HUES64 (cell line): ENCODE results near the gene VPS16.
A peak's percentile ranks its signal among the peaks of the same experiment; 100 is the strongest.

ENCODE experiments used
- H3K27ac ChIP-seq: 2 replicates; pipeline ENCODE4 v1.7.0; 2013; ENCODE audit warnings: low read depth, low read length, inconsistent platforms
- H3K27me3 ChIP-seq: 2 replicates; pipeline ENCODE4 v1.6.1; 2013; ENCODE audit warnings: mild to moderate bottlenecking, low read length; ENCODE audit not compliant: insufficient read depth
- H3K36me3 ChIP-seq: 2 replicates; pipeline ENCODE4 v1.6.1; 2013; ENCODE audit warnings: mild to moderate bottlenecking, low read length; ENCODE audit not compliant: insufficient read depth
- H3K4me1 ChIP-seq: 2 replicates; pipeline ENCODE4 v1.6.1; 2013; ENCODE audit warnings: mild to moderate bottlenecking, low read length, moderate library complexity; ENCODE audit not compliant: insufficient read depth
- H3K4me3 ChIP-seq: 2 replicates; pipeline ENCODE4 v1.5.1; 2013; ENCODE audit warnings: mild to moderate bottlenecking, low read length, moderate library complexity
- H3K9ac ChIP-seq: 2 replicates; pipeline ENCODE4 v1.6.1; 2013; ENCODE audit warnings: mild to moderate bottlenecking, low read depth, low read length
- H3K9me3 ChIP-seq: 2 replicates; pipeline ENCODE4 v1.6.1; 2013; ENCODE audit warnings: low read depth, low read length; ENCODE audit not compliant: insufficient read depth
- WGBS: fragments of 150-250, 120-280 bp; methylation state at CpG from one replicate; pipeline ENCODE4 v1.1.7; 2013; ENCODE audit warnings: missing lambda C conversion rate; 5-methylcytosine and 5-hydroxymethylcytosine counted together

Gene VPS16

GRCh38 chr20:2809690-2810089, 30.9 kb upstream of the VPS16 start:
- no peaks in the 10 kb centered on the region for H3K9me3 ChIP-seq
- H3K4me1 ChIP-seq: peaks cover 8% of the 10 kb centered on the region
- 95% methylated on average over 10 of the region's 10 CpGs for WGBS
- no peak overlapping the region for H3K27ac ChIP-seq
- no peaks in the 10 kb centered on the region for H3K36me3 ChIP-seq
- peaks cover 33% of the 10 kb centered on the region for H3K27me3 ChIP-seq
- no peak overlapping the region for H3K9ac ChIP-seq
- H3K4me3 ChIP-seq: no peak overlapping the region

GRCh38 chr20:2812189-2812588, 28.4 kb upstream of the VPS16 start:
- no peaks in the 10 kb centered on the region for H3K9me3 ChIP-seq
- no peaks in the 10 kb centered on the region for H3K36me3 ChIP-seq
- H3K27ac ChIP-seq: no peak overlapping the region
- H3K4me3 ChIP-seq: no peak overlapping the region
- H3K4me1 ChIP-seq: no peaks in the 10 kb centered on the region
- H3K27me3 ChIP-seq: peaks cover 8% of the 10 kb centered on the region
- no peak overlapping the region for H3K9ac ChIP-seq
- WGBS: 79% methylated on average over 3 of the region's 3 CpGs

DNA sequence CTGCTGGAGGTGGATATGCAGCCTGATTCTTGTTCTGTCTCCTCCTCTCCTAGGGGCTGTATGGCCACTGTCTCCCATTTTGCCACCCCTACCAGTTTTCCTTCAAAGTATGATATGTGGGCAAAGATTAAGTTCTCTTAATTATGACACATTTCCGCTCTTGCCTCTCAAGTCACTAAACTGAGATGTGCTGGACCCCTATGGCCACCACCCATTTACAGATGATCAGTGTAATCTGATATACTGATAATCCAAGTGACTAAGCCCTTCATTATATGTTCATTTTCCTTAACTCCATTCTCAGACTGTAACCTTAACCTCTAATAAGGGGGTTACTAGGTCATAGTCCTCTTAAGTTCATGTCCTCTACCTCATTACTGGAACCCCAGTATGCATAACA, 26.5 kb upstream of the VPS16 start:
- Histone ChIP-seq H3K27ac (no peak overlapping the region), H3K4me1 (no peaks in the 10 kb centered on the region), H3K9me3 (no peaks in the 10 kb centered on the region), H3K4me3 (no peak overlapping the region), H3K36me3 (no peaks in the 10 kb centered on the region), H3K9ac (no peak overlapping the region), H3K27me3 (peaks cover 8% of the 10 kb centered on the region)
- WGBS: 92% methylated on average over 1 of the region's 1 CpG

DNA sequence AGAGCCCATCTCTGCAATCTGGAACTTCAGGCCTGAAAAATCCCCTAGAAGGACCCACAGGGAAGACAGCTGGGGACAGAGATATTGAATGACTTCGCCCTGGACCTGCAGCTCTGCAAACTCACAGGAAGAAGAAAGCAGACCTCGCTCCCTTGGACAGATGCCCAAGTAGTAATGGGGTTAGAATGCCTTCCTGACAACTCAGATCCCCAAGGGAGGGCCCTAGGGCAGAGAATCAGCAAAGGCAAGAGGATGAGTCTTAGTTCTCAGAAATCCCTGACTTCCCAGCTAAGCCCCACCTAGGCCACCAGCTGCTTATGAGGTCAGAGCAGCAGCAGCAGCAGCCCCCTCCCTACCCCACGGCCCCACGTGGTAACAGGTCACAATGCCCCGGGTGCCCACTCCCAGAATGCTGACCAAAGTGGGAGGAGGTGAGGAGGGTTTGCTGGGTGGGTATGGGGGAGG, 25.9 kb upstream of the VPS16 start, which contains the start of gene C20orf141:
Gene C20orf141 (plus strand): TSS at position 401 of the 465 bp plus-strand sequence. CDS start 198 bp downstream, outside the sequence.
- Histone ChIP-seq H3K27ac (no peak within 1 kb of the TSS), H3K9me3 (no peaks in the 10 kb centered on the region), H3K27me3 (peaks cover 12% of the 10 kb centered on the region), H3K4me1 (no peaks in the 10 kb centered on the region), H3K4me3 (no peak within 1 kb of the TSS), H3K9ac (no peak within 1 kb of the TSS), H3K36me3 (no peaks in the 10 kb centered on the region)
- WGBS: 43% methylated on average over 5 of the region's 5 CpGs

DNA sequence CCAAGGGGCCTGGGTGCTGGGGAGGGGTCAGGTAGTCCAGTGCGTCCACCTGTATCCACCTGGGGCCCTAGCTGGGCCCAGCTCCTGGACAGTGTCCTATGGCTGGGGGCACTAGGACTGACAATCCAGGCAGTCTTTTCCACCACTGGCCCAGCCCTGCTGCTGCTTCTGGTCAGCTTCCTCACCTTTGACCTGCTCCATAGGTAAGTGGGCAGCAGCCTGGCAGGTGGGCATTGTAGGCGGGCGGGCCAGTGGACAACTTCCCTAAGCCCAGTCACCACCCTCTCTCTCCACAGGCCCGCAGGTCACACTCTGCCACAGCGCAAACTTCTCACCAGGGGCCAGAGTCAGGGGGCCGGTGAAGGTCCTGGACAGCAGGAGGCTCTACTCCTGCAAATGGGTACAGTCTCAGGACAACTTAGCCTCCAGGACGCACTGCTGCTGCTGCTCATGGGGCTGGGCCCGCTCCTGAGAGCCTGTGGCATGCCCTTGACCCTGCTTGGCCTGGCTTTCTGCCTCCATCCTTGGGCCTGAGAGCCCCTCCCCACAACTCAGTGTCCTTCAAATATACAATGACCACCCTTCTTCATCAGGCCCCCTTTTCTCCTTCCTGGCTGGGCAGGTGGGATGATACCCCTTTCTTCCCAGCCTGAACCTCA, 25.2 kb upstream of the VPS16 start:
- Histone ChIP-seq H3K4me1 (peaks cover 7% of the 10 kb centered on the region), H3K36me3 (no peaks in the 10 kb centered on the region), H3K4me3 (no peak overlapping the region), H3K9ac (no peak overlapping the region), H3K27ac (no peak overlapping the region), H3K9me3 (no peaks in the 10 kb centered on the region), H3K27me3 (peaks cover 20% of the 10 kb centered on the region)
- WGBS: 88% methylated on average over 8 of the region's 8 CpGs

- peaks cover 27% of the 10 kb centered on the region for H3K27me3 ChIP-seq
- peaks cover 9% of the 10 kb centered on the region for H3K4me1 ChIP-seq
- no peaks in the 10 kb centered on the region for H3K36me3 ChIP-seq
- no peak within 1 kb of the TSS for H3K27ac ChIP-seq
- 88% methylated on average over 10 of the region's 10 CpGs for WGBS
- no peaks in the 10 kb centered on the region for H3K9me3 ChIP-seq
- no peak within 1 kb of the TSS for H3K4me3 ChIP-seq
- no peak within 1 kb of the TSS for H3K9ac ChIP-seq
These were observed 24.4 kb upstream of the VPS16 start, which contains the start of gene TMEM239 for GRCh38 chr20:2816030-2816582. TSS of gene TMEM239 (plus strand) at chr20:2816364. CDS start at chr20:2816555, 191 bp downstream.

GRCh38 chr20:2816583-2817340, 23.8 kb upstream of the VPS16 start:
- Histone ChIP-seq H3K27ac (no peak overlapping the region), H3K4me3 (no peak overlapping the region), H3K9ac (no peak overlapping the region), H3K9me3 (no peaks in the 10 kb centered on the region), H3K27me3 (peaks cover 33% of the 10 kb centered on the region), H3K36me3 (no peaks in the 10 kb centered on the region), H3K4me1 (peaks cover 9% of the 10 kb centered on the region)
- WGBS: 81% methylated on average over 20 of the region's 20 CpGs

GRCh38 chr20:2817341-2817726, 23.2 kb upstream of the VPS16 start:
- Histone ChIP-seq H3K9ac (no peak overlapping the region), H3K9me3 (no peaks in the 10 kb centered on the region), H3K27ac (no peak overlapping the region), H3K36me3 (no peaks in the 10 kb centered on the region), H3K4me3 (no peak overlapping the region), H3K27me3 (peaks cover 39% of the 10 kb centered on the region), H3K4me1 (peaks cover 9% of the 10 kb centered on the region)
- WGBS: 89% methylated on average over 2 of the region's 2 CpGs

DNA sequence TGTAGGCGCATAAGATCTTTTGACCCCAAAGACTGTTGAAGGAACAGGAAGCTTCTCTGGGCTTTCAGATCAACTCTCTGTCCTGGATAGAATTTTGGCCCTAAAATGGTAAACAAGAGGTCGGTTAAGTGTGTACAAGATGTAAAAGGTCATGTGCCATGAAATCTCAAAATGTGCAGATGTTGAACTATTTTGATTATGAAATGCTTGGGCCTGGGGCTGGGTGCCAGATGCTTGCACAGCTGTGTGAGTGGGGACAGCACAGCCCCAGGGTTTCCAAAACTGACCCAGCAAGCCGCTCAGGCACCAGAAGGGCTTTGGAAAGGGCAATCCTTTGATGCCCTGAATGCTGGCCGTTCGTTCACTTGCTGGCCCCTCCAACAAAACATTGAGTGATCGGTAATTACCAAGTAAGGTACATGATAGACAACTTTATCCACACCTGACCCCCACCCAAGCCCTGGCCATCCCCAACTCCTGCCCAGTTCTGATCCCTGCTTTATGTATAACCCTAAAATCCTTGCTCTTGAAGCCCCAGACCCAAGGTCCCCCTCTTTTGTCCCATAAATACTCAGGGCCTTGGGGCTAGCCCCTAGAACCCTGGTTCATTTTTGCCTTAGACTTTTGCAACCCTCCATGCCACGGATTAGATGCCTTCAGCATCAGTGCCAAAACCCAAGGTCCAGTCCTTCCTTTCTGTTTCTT, 22.5 kb upstream of the VPS16 start:
- H3K9ac ChIP-seq: no peak overlapping the region
- H3K4me1 ChIP-seq: peaks cover 9% of the 10 kb centered on the region
- H3K27ac ChIP-seq: no peak overlapping the region
- H3K4me3 ChIP-seq: no peak overlapping the region
- H3K27me3 ChIP-seq: peaks cover 40% of the 10 kb centered on the region
- H3K9me3 ChIP-seq: no peaks in the 10 kb centered on the region
- no peaks in the 10 kb centered on the region for H3K36me3 ChIP-seq
- 94% methylated on average over 7 of the region's 7 CpGs for WGBS

GRCh38 chr20:2820084-2820895, 20.3 kb upstream of the VPS16 start:
- Histone ChIP-seq H3K27ac (no peak overlapping the region), H3K36me3 (no peaks in the 10 kb centered on the region), H3K4me1 (peaks cover 9% of the 10 kb centered on the region), H3K27me3 (peaks cover 40% of the 10 kb centered on the region), H3K9me3 (no peaks in the 10 kb centered on the region), H3K4me3 (peak overlapping the region; percentile 37), H3K9ac (no peak overlapping the region)
- WGBS: 19% methylated on average over 32 of the region's 32 CpGs
